ENCODE data around the gene GPR132.
"Not testable (repeated sequence)": the region's sequence is repeated elsewhere in the genome, so short reads cannot be mapped to it uniquely, and the experiment has no call there.

Gene GPR132

DNA sequence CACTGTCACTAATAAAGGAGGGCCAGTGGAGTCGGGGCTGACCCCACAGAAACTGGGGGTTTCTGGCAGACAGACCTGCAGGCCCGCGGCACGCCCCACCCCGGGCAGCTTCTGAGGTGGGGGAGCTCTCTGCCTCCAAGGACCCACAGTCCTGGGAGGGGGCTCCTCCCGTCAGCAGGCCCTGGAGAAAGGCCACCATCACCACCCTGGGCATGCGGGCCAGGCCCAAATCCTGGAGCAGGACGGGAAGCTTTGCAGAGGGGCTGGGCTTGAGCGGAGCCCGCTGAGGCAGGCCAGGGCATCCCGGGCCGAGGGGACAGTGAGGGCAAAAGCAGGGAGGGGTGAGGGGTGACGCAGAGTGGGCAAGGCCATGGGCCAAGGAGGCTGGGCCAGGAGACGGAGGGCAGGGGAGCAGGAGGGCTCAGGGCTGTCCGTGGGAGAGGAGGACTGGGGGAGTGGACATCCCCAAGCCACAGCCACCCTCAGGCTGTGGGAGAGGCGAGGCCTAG lies 11.1 kb upstream of the GPR132 start:
- DNase-seq (ENCODE audit: low read depth in 2 of 3, low spot score in 2 of 3), result no peak

DNA sequence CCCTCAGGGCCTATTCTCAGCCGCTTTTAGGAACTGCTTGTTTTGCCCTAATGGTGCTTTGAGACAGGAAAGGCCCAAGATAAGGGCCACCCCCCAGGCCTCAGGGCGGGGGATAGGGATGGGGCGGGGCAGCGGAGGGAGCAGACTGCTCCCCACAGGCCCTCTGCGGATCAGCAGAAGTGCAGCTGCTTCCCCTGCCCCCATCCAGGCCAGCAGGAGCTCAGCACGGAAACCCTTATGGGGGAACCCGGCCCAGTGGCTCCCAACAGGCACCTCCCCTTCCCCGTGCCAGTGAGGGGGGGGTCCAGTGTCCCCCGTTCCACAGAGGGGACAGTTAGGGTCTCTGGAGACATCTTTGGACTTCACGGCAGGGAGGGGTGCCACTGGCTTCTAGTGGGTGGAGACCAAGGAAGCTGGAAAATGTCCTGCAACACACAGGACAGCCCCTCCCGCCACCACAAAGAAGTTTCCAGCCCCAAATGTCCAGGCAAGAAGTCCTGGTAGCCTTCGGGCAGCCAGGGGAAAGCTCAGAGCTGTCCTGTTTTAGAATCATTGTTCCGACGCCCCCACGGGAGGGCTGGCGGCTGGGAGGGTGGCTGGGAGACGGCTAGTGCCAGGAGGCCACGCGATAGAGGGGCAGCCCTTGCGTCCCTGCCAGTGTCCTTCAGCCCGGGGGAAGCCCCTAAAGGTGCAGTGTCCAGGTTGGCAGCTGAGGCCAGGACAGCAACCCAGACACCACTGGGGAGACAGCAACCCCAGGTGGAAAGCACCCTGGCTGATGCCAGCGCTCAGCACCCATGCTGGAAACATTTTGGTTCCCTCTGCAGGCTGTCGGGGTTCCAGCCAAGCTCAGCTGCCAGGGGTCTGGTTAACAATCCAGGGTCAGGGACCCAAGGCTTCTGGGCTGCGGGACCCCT lies 10.4 kb upstream of the GPR132 start:
- DNase-seq (ENCODE audit: low read depth in 2 of 3, low spot score in 2 of 3), result no peak

DNA sequence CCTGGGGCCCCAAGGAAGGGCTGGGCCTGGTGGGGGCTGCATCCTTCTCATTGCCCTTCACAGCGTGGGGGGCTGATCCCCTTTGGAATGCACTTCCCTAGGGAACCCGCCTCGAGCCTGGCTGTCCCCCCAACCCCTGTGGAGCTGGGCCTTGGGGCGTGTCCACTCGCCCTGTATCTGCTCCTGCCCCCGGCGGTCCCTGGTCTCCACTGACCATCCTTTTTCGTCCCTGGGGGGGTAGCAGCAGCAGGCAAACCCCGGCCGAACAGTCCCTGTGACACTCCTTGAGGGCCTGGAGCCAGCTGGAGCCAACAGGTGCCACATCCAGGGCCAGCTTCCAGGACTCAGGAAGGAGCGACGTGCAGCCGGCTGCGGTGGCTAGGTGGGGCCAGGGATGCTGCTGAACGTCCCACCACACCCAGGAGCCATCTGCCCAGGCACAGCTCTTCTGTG lies 9.4 kb upstream of the GPR132 start:
- DNase-seq (ENCODE audit: low read depth in 2 of 3, low spot score in 2 of 3), result no peak

DNA sequence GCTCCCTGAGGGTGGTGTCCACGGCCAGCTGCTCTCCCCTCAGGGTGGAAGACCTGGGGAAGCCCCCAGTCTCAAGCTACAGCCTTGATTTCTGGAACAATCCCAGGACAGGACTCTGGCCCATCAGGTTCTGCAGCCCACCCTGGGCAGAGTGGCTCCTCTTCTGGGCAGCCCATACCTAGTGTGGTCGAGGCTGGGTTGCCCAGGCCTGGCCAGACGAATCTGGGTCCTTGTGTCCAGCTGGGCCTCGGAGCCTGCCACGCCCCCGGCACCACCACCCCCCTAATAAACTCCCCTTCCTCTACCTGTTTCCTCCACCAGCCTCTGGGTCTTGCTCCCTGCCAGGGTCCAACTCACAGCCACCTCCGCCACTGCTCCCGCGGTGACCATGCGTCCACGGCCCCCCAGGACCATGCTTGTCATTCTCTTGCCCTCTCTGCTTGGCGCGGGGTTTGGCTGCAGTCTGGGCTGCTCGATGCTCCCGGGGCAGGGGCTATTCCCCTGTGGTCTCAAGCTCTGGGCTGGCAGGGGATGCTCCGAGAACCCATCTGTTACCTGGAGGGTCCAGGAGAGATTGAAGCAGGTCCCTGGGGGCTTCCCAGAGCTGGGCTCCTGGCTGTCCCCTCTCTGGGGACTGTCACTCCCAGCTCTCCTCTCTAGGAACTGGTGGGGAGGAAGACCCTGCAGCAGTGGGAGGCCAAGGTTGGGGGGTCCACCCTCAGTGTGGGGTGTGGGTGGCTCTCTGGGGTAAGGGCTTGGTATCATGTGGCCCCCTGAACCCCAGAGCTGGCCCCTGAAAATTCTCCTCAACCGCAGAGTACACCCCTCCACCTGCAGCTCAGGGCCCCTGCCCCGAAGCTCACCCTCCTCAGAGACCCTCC lies 8.7 kb upstream of the GPR132 start:
- no peak for DNase-seq (ENCODE audit: low read depth in 2 of 3, low spot score in 2 of 3)

DNA sequence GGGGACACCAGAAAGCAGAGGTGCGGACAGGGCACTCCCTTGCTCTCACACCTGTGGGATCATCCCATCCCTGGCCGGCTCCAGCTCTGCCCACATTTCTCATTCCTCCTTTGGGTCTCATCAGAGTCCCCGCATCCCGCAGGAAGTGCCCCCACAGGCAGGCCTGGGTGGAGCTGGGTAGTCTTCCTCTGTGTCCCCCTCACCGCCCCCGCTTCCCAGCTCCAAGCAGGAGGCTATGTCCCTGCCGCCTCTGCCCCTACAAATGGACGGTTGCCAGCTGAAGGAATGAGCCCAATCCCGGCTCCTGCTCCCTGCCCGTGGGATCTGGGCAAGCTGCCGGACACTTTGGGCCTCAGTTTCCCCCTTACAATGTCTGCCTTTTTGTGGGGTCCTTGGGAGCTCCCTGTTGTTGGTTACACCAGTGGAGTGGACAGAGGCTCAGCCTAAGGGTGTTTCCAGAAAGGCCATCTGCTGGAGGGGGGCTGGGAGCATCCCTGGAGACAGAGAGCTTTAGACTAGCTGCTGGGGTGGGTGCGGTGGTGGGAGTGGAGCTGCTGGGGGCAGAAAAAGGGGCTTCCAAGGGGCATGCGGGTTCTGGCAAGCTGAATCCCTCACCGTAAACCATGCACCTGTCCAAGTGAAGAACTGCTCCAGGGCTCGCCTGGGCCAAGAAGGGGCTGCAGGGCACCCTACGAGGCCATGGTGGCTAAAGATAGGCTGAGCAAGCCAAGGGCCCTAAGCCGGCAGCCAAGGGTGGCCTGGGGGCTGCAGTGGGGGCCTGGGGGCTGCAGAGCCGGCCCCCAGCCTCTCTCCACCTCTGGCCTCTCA lies 7.9 kb upstream of the GPR132 start:
- DNase-seq (ENCODE audit: low read depth in 2 of 3, low spot score in 2 of 3), result no peak

DNA sequence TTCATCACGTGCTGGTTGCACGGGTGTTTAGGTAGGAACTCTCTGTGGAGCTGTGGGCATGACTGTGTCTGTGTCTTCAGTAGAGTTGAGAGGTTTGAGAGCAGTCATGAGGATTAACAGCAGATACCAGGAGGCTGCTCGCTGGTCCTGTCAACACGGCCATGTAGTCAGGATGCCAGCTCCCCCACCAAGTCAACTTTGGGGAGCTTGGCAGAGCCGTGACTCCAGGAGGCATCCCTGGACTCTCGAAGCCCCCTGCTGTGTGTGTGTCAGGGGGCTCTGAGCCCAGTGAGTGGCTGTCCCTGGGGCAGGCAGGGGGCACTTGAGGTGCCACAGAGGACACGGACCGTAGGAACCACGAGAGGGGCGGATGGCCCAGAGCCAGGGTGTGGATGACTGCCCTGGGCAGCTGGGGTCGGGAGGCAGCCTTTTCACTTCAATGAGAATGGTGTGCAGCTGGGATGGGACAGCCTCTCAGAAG lies 7.2 kb upstream of the GPR132 start:
- no peak for DNase-seq (ENCODE audit: low read depth in 2 of 3, low spot score in 2 of 3)

DNA sequence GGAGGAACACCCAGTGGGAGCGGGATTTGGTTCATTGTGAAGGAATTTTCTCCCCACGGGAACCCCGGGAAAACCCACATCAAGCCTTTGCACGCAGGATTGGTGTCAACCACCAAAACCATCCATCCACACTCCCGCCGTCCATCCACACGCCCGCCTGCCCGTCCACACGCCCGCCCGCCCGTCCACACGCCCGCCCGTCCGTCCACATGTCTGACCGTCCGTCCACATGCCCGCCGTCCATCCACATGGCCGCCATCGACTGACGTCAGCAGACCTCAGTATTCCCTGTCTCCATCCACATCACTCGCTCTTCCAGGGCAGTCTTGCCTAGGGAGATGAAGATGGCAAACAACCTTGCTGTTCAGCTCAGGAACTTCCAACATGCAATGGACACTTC lies 6.7 kb upstream of the GPR132 start:
- DNase-seq (ENCODE audit: low read depth in 2 of 3, low spot score in 2 of 3), result no peak

DNA sequence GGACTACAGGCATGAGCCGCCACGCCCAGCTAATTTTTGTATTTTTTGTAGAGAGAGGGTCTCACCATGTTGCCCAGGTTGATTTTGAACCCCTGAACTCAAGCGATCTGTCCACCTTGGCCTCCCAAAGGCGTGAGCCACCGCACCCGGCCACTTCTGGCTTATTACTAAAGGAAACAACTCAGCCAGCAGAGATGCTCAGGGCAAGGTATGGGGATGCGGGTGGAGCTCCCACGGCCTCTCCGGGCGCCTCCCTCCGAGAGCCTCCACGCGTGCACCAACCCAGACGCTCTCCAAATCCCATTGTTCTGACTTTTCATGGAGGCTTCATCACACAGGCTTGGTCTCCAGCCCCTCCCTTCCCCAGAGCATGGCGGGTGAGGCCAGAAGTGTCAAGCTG lies 6.1 kb upstream of the GPR132 start:
- no peak for DNase-seq (ENCODE audit: low read depth in 2 of 3, low spot score in 2 of 3)

DNA sequence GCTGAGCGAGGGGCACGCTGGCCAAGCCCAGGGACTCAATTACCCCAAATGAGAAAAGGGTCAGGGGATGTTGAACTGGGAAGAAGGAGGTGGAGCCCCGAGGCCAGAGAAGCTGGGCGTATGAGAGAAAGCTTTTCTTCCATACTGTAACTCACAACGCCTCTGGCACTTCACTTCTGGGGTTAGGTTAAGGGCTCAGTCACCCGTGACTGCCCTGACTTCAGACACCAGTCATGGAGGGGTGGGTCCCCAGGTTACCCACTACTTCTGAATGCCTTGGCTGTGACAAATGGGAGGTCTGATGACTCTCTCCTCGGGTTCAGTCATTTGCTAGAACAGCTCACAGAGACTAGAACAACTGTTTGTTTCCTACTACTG lies 5.5 kb upstream of the GPR132 start:
- DNase-seq (ENCODE audit: low read depth in 2 of 3, low spot score in 2 of 3), result no peak

DNA sequence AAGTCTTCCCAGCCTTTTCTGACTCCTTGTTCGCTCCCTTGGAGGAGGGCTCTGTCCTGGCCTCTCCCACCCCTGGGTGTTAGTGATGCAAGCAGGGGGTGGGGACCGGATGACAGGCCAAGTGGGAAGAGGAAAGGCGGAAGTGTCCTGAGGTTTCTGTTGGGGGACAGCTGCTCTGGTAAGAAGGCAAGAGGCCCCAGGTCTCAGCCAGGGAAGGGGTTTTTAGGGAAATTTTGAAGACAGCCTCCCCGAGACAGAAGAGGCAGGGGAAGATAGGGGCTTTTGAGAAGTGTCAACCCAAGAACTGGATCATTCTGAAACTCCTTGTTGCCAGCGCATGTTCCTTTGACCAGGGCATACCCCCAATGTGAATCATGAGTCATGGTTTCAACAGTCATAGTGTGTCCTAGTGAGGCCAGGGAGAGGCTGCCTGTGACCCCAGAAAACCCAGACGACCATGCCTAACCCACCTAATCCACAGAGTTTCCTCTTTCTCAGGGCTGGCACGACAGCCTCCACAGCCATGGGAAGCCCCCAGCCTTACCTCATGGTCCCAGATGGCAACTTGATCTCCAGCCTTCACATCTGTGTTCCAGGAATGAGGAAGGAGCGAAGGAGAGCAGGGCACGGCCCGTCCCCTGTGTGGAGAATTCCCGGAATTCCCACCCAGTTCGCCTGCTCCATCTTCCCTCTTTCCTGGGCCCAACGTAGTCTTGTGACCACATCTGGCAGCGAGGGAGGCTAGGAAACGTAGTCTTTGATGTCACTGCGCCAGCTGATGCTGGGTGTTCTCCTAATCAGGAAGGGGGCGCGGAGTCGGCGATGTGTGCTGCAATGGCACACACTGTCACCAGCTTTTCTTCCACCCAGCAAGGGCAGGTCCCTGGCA lies 4.9 kb upstream of the GPR132 start:
- DNase-seq (ENCODE audit: low read depth in 2 of 3, low spot score in 2 of 3), result no peak

DNA sequence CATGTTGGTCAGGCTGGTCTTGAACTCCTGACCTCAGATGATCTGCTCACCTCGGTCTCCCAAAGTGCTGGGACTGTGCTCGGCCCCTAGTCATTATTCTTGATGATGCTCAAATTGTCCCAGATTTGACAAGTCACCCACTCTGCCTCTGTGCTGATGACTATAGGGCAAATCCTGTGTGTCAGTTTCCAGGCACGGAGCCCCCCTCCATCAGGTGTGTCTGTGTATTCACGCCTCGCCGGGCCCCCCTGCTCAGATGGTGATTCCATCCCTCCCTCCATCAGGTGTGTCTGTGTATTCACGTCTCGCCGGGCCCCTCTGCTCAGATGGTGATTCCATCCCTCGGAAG lies 4.3 kb upstream of the GPR132 start:
- no peak for DNase-seq (ENCODE audit: low read depth in 2 of 3, low spot score in 2 of 3)

DNA sequence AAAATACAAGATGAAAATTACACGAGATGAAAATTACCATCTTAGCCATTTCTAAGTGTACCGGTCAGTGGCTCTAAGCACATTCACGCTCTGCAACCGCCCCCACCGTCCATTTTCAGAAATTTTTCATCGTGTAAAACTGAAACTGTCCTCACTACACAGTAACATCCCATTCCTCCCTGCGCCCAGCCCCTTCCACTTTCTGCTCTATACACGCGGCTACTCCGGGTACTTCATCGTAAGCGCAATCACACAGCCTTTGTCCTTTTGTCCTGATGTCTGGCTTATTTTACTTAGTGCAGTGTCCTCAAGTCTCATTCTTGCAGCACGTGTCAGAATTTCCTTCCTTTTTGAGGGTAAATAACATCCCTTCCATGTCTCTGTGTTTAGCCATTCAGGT lies 3.6 kb upstream of the GPR132 start:
- no peak for DNase-seq (ENCODE audit: low read depth in 2 of 3, low spot score in 2 of 3)

DNA sequence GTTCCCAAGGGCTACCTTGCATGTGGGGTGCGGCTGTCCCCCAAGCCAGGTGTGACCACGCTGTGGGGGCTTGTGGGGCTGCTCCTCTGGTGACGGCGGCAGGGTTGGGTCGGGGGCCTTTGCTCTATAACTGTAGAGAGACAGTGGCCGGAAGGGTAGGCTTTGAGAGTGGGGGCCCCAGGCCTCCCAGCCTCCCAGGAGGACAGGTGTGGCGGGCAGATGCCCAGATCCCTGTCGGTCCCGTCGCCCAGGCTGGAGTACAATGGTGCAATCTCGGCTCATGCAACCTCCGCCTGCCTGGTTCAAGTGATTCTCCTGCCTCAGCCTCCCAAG lies 2.7 kb upstream of the GPR132 start:
- DNase-seq (ENCODE audit: low read depth in 2 of 3, low spot score in 2 of 3), result no peak

DNA sequence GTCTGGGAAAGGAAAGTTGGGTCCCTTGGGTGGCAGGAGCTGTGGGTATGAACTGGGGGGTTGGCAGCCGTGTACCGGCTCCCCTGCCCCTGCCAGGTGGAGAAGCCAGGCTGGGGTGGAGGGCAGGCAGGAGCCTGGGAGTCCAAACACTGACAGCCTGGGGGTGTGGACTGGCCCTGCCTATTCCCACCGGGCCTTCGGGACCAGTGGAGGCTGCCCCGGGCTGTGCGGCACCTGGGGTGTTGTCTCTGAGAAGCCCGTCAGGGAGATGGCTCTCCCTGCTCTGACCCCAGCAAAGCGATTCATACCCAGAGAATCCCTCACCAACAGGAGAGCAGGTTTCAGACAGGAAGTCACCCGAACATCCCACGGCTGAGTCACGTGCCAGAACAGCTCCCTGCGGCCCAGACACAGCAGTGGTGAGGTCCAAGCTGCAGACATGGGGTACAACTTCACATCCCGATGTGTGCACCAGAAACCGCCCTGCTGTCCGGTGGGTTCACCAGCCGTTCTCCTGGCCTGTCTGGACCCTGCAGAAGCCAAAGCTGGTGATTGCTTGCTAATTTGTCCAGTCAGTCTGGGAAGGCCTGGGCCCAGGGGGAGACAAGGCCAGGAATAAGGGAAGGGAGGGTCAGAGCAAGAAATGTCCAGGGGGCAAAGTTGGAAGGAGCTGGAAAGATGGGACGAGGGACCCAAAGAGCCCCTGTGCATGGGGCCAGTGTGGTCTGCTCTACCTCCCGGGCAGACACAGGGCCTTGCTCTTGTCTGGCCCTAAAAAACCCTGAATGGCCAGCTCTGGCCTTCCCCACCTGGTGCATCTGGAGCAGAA lies 2.1 kb upstream of the GPR132 start:
- no peak for DNase-seq (ENCODE audit: low read depth in 2 of 3, low spot score in 2 of 3)

DNA sequence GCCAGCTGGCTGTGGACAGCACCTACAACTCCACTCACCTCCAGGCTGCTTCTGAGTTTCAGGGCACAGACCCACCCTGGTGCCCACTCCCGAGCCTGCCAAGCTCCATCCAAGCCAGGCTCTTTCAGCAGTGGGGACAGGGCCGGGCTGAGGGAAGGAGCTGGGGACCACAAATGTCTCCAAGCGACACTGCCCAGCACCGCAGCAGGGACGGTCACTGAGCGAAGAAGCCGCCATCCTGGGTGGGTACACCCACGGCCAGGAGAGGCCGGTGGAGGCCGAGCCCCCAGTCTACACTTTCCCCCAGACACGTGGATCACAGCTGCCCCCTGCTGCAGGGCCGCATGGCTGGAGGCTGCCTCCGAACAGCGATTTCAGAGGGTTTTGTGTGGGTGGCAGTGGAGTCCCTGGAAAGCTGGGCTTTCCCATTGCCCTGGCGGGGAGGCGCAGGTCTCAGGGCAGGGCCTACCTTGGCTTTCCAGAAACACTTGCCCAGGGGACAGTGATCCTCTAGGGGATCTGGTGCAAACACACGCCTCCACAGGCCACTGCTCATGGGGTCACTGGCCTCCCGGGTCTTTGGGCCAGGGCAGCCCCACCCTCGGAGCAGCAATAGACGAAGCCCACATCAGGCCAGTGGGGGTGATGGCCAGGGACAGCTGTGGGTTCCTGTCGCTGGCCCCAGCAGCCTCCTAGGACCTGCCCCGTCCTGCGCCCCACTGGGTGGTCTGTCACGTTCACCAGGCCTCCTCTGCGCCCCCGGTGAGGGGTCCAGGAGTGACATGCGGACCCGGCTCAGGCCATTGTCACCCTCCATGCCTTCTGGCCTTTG lies 1.2 kb upstream of the GPR132 start:
- no peak for DNase-seq (ENCODE audit: low read depth in 2 of 3, low spot score in 2 of 3)

DNA sequence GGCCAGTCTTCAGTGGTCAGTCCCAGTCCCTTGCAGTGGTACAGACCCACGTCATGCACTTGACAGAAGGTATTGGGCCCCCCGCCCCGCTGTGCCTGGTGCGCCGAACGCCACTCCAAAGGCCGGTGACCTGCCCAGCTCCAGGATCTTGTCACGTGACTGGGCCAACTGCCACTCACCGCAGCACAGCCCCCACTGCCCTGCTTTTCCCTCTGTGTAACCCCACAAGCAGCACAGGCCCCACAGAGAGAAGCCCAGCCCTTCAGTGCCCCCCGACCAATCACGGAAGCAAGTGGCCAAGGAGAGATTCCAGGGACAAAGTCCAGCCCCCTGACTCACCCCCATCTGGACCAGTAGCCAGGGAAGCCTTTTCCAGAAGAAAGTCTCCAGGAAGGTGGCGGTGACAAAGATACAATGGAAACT lies 498 bp downstream of the GPR132 start:
- no peak for DNase-seq (ENCODE audit: low read depth in 2 of 3, low spot score in 2 of 3)

DNA sequence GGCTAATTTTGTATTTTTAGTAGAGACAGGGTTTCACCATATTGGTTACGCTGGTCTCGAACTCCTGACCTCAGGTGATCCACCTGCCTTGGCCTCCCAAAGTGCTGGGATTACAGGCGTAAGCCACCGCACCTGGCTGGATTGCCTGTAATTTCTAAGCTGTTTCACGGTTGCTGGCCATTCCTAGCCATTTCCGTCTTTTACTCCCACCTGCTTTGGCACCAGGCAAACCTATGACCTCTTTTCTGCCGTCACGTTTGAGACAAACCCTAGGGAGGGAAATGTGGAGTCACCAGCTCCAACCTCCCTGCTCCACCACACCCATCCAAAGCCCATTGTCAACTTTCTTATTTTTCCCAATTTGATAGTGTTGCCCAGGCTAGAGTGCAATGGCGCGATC lies 1.2 kb downstream of the GPR132 start:
- no peak for DNase-seq (ENCODE audit: low read depth in 2 of 3, low spot score in 2 of 3)

DNA sequence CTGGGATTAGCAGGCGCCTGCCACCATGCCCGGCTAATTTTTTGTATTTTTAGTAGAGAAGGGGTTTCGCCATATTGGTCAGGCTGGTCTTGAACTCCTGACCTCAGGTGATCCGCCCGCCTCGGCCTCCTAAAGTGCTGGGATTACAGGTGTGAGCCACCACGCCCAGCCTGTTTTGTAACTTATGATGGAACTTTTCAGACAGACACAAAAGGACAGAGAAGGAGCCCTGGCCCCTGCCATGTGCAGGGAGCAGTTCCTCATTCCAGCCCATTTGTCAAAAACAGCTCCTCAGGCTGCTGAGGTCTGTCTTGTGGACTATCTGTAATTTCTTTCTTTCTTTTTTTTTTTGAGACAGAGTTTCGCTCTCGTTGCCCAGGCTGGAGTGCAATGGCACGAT lies 1.7 kb downstream of the GPR132 start:
- not testable (repeated sequence) for DNase-seq (ENCODE audit: low read depth in 2 of 3, low spot score in 2 of 3)
